Liver (tissue), 9 donors: ENCODE results near the gene BLM. TPM values are rescaled to one million over a fixed set of nuclear protein-coding genes. Genes with fewer than 3 reads are reported as not detected.

Experiments used
- DNase-seq: peaks from one replicate; pipeline ENCODE4 v3.0.0-alpha.2; 2017; ENCODE audit warnings: low spot score
- H3K27ac ChIP-seq, 2 donors: one replicate each; pipeline ENCODE4 v1.7.0; 2013; ENCODE audit warnings: inconsistent platforms in 2 of 2, low read length in 2 of 2, control low read depth in 1 of 2, low read depth in 1 of 2, mild to moderate bottlenecking in 1 of 2
- H3K27me3 ChIP-seq, 4 donors: one replicate each; pipeline versions ENCODE4 v1.6.1 to v1.7.0; 2013; ENCODE audit warnings: low read length in 3 of 4, inconsistent platforms in 1 of 4, mild to moderate bottlenecking in 1 of 4, moderate library complexity in 1 of 4; ENCODE audit not compliant: control insufficient read depth in 4 of 4, insufficient read depth in 4 of 4
- H3K36me3 ChIP-seq, 4 donors: one replicate each; pipeline versions ENCODE4 v1.6.1 to v1.7.0; 2013; ENCODE audit warnings: low read length in 3 of 4, mild to moderate bottlenecking in 3 of 4, low read depth in 1 of 4, moderate library complexity in 1 of 4; ENCODE audit not compliant: control insufficient read depth in 4 of 4, insufficient read depth in 3 of 4
- H3K4me1 ChIP-seq, 4 donors: one replicate each; pipeline versions ENCODE4 v1.6.1 to v1.7.0; 2013; ENCODE audit warnings: low read length in 3 of 4, mild to moderate bottlenecking in 3 of 4, moderate library complexity in 1 of 4; ENCODE audit not compliant: control insufficient read depth in 4 of 4, insufficient read depth in 4 of 4
- H3K4me3 ChIP-seq, 3 donors: one replicate each; pipeline versions ENCODE4 v1.6.1 to v1.7.0; 2013; ENCODE audit warnings: low read length in 3 of 3, control low read depth in 1 of 3, low read depth in 1 of 3, mild to moderate bottlenecking in 1 of 3
- H3K9ac ChIP-seq, 2 donors: one replicate each; pipeline ENCODE4 v1.7.0; 2013; ENCODE audit warnings: low read length in 2 of 2, mild to moderate bottlenecking in 2 of 2, moderate library complexity in 2 of 2, control low read depth in 1 of 2, low read depth in 1 of 2
- H3K9me3 ChIP-seq, 4 donors: one replicate each; pipeline versions ENCODE4 v1.6.1 to v1.7.0; 2013; ENCODE audit warnings: low read length in 3 of 4; ENCODE audit not compliant: control insufficient read depth in 4 of 4
- CTCF ChIP-seq: fragments of 150-350 bp; IDR thresholded peaks from 2 replicates; pipeline ENCODE4 v1.5.1; 2017; ENCODE audit warnings: improper control_type of control experiment, low read depth, low read length; ENCODE audit not compliant: missing input control
- FOXA1 ChIP-seq: IDR thresholded peaks from 2 replicates; pipeline ENCODE4 v1.6.1; 2016; ENCODE audit warnings: antibody characterized with exemption
- FOXA2 ChIP-seq: IDR thresholded peaks from 2 replicates; pipeline ENCODE4 v1.6.1; 2016; ENCODE audit warnings: antibody characterized with exemption
- GABPA ChIP-seq, 2 donors: IDR thresholded peaks in 1 of 2; conservative IDR thresholded peaks in 1 of 2; 2 replicates each; pipeline ENCODE4 v1.6.1; 2016; ENCODE audit warnings: antibody characterized with exemption in 2 of 2, mild to moderate bottlenecking in 1 of 2, moderate library complexity in 1 of 2
- HNF4A ChIP-seq, 2 donors: conservative IDR thresholded peaks; 2 replicates each; pipeline ENCODE4 v1.6.1; 2016; ENCODE audit warnings: antibody characterized with exemption in 2 of 2, mild to moderate bottlenecking in 2 of 2
- HNF4G ChIP-seq: IDR thresholded peaks from 2 replicates; pipeline ENCODE4 v1.6.1; 2016; ENCODE audit warnings: antibody characterized with exemption
- JUND ChIP-seq, 2 donors: IDR thresholded peaks; 2 replicates each; pipeline ENCODE4 v1.6.1; 2016; ENCODE audit warnings: antibody characterized with exemption in 2 of 2
- MAX ChIP-seq: IDR thresholded peaks from 2 replicates; pipeline ENCODE4 v1.6.1; 2016; ENCODE audit warnings: antibody characterized with exemption
- RAD21 ChIP-seq, 2 donors: IDR thresholded peaks; 2 replicates each; pipeline ENCODE4 v1.6.1; 2016; ENCODE audit warnings: antibody characterized with exemption in 2 of 2, mild to moderate bottlenecking in 2 of 2
- RXRA ChIP-seq, 2 donors: IDR thresholded peaks; 2 replicates each; pipeline ENCODE4 v1.6.1; 2017 to 2018; ENCODE audit warnings: antibody characterized with exemption in 2 of 2, mild to moderate bottlenecking in 1 of 2
- TAF1 ChIP-seq: conservative IDR thresholded peaks from 2 replicates; pipeline ENCODE4 v1.6.1; 2016; ENCODE audit warnings: antibody characterized with exemption, mild to moderate bottlenecking
- YY1 ChIP-seq: IDR thresholded peaks from 2 replicates; pipeline ENCODE4 v1.6.1; 2016; ENCODE audit warnings: antibody characterized with exemption, mild to moderate bottlenecking
- WGBS: extraction: QIAGEN DNeasy Blood & Tissue Kit; methylation state at CpG from one replicate; pipeline ENCODE4 v1.1.7; 2013; 5-methylcytosine and 5-hydroxymethylcytosine counted together
- polyA plus RNA-seq, 2 donors: library from polyadenylated mRNA; stranded (reverse) in 1 of 2; unstranded in 1 of 2; fragments of 200-250 nt in 1 of 2; fragments of >200 nt in 1 of 2; fragmentation: Nextera tagmentation in 1 of 2; extraction: Ambion mirVana in 1 of 2; gene quantifications; one replicate each; pipeline versions ENCODE4 v1.2.1 to v1.2.3, GENCODE V29; 2013 to 2015
- total RNA-seq, 2 donors: library from RNA; depleted of rRNA; stranded (reverse); fragments of >200 nt; gene quantifications; one replicate each; pipeline ENCODE4 v1.2.3, GENCODE V29; 2014
- donor health status: healthy.
- donor health status: healthy.
- donor health status: healthy.
- donor health status: healthy.
- donor health status: healthy.

BLM gene
- total and polyA plus RNA-seq, 4 donors: 0.33 to 15.1 (median 0.41) TPM

GRCh38 chr15:90837094-90837493 is 119.9 kb downstream of the BLM start:
- no peaks in the 10 kb centered on the region for H3K9me3 ChIP-seq
- 88% methylated on average over 11 of the region's 11 CpGs for WGBS
- H3K27me3 ChIP-seq: no peaks in the 10 kb centered on the region
- no peak overlapping the region for H3K4me3 ChIP-seq
- H3K36me3 ChIP-seq: no peaks in the 10 kb centered on the region
- H3K9ac ChIP-seq: no peak overlapping the region
- no peak for TF ChIP-seq GABPA (IDR thresholded peaks at IDR 0.05 in 1 of 2, conservative IDR thresholded peaks at IDR 0.05 in 1 of 2)
- no peaks in the 10 kb centered on the region for H3K4me1 ChIP-seq
- no peak for DNase-seq
- no peak overlapping the region for H3K27ac ChIP-seq

- WGBS: 74% methylated on average over 15 of the region's 15 CpGs
- no peak for DNase-seq
These were observed 121.0 kb downstream of the BLM start for GRCh38 chr15:90838139-90838538.

GRCh38 chr15:90838544-90838943 is 121.4 kb downstream of the BLM start:
- TF ChIP-seq JUND (IDR thresholded peaks at IDR 0.05) (no peak), MAX (no peak), HNF4A (conservative IDR thresholded peaks at IDR 0.05) (no peak), HNF4G (no peak), CTCF (no peak), YY1 (no peak), RXRA (IDR thresholded peaks at IDR 0.05) (no peak), TAF1 (no peak), FOXA2 (no peak), RAD21 (IDR thresholded peaks at IDR 0.05) (no peak)
- Histone ChIP-seq H3K4me1 (no peaks in the 10 kb centered on the region), H3K9ac (no peak overlapping the region), H3K36me3 (no peaks in the 10 kb centered on the region), H3K27me3 (no peaks in the 10 kb centered on the region), H3K27ac (no peak overlapping the region), H3K4me3 (no peak overlapping the region), H3K9me3 (no peaks in the 10 kb centered on the region)
- DNase-seq: no peak
- 85% methylated on average over 15 of the region's 15 CpGs for WGBS

More at GRCh38 chr15:90838139-90838538, 121.0 kb downstream of the BLM start:
- no peaks in the 10 kb centered on the region for H3K4me1 ChIP-seq
- no peak overlapping the region for H3K9ac ChIP-seq
- H3K27ac ChIP-seq: no peak overlapping the region
- no peak overlapping the region for H3K4me3 ChIP-seq
- H3K27me3 ChIP-seq: no peaks in the 10 kb centered on the region
- no peak for TF ChIP-seq TAF1
- TF ChIP-seq FOXA1: no peak
- no peak for TF ChIP-seq HNF4A (conservative IDR thresholded peaks at IDR 0.05)
- TF ChIP-seq GABPA (IDR thresholded peaks at IDR 0.05 in 1 of 2, conservative IDR thresholded peaks at IDR 0.05 in 1 of 2): no peak
- TF ChIP-seq FOXA2: no peak
- H3K9me3 ChIP-seq: no peaks in the 10 kb centered on the region
- no peaks in the 10 kb centered on the region for H3K36me3 ChIP-seq
